Measurements from ENCODE around the gene HECTD1.

DNA sequence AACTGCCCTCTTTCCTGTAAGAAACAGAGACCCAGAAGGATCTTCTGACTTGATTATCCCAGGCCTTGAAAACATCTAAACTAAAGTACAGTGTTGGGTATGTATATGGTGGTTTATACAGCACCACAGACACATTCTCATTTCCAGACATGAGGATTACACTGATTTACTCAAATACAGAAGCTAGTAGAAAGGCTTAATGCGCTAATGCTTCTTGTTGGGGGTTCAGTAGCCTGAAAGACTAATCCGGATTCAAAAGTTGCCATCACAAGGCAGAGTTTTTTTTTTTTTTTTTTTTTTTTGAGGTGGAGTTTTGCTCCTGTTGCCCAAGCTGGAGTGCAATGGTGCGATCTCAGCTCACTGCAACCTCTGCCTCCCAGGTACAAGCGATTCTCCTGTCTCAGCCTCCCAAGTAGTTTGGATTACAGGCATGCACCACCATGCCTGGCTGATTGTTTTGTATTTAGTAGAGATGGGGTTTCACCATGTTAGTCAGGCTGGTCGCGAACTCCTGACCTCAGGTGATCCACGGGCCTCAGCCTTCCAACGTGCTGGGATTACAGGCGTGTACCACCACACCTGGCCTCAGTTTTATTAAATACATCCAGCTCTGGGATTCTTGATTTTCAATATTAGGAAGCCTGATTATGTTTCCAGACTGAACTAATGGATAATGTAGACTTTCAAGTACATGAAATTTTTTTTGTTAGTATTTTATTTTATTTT, 46.3 kb upstream of the HECTD1 start:
- TF ChIP-seq, protein P1, sequence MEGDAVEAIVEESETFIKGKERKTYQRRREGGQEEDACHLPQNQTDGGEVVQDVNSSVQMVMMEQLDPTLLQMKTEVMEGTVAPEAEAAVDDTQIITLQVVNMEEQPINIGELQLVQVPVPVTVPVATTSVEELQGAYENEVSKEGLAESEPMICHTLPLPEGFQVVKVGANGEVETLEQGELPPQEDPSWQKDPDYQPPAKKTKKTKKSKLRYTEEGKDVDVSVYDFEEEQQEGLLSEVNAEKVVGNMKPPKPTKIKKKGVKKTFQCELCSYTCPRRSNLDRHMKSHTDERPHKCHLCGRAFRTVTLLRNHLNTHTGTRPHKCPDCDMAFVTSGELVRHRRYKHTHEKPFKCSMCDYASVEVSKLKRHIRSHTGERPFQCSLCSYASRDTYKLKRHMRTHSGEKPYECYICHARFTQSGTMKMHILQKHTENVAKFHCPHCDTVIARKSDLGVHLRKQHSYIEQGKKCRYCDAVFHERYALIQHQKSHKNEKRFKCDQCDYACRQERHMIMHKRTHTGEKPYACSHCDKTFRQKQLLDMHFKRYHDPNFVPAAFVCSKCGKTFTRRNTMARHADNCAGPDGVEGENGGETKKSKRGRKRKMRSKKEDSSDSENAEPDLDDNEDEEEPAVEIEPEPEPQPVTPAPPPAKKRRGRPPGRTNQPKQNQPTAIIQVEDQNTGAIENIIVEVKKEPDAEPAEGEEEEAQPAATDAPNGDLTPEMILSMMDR (IDR thresholded peaks at IDR 0.05) = no peak
- TF ChIP-seq POLR2A (IDR thresholded peaks at IDR 0.05) = no peak

All from thyroid gland (tissue), 4 donors.